Kidney (tissue), 14 donors: ENCODE results near the gene PPP1R14D. TPM values are rescaled to one million over a fixed set of nuclear protein-coding genes. Genes with fewer than 3 reads are reported as not detected.

Experiments used
- DNase-seq, 5 donors: peaks; one replicate each; pipeline ENCODE4 v3.0.0-alpha.2; 2013 to 2020
- FAIRE-seq: peaks from 2 replicates; lab custom pipeline; 2012; peaks lifted over from hg19 to GRCh38; lab: Jason Lieb, UNC
- H3K27ac ChIP-seq, 2 donors: one replicate each; pipeline ENCODE4 v1.7.0; 2013; ENCODE audit warnings: low read depth in 2 of 2, low read length in 2 of 2, inconsistent platforms in 1 of 2
- H3K27me3 ChIP-seq: one replicate; pipeline ENCODE4 v1.7.1; 2013; ENCODE audit warnings: low read length, inconsistent platforms; ENCODE audit not compliant: control insufficient read depth, insufficient read depth
- H3K36me3 ChIP-seq, 3 donors: one replicate each; pipeline versions ENCODE4 v1.7.0 to v1.7.1; 2013; ENCODE audit warnings: low read length in 3 of 3, control low read depth in 1 of 3, inconsistent platforms in 1 of 3; ENCODE audit not compliant: insufficient read depth in 3 of 3, control insufficient read depth in 2 of 3
- H3K4me1 ChIP-seq, 3 donors: one replicate each; pipeline versions ENCODE4 v1.7.0 to v1.7.1; 2013; ENCODE audit warnings: low read length in 3 of 3, inconsistent platforms in 1 of 3, low read depth in 1 of 3; ENCODE audit not compliant: control insufficient read depth in 2 of 3, insufficient read depth in 2 of 3
- H3K4me3 ChIP-seq, 3 donors: one replicate each; pipeline versions ENCODE4 v1.7.0 to v1.8.1; 2013; ENCODE audit warnings: low read length in 3 of 3, control low read depth in 1 of 3, inconsistent platforms in 1 of 3
- H3K9ac ChIP-seq, 3 donors: one replicate each; pipeline versions ENCODE4 v1.7.0 to v1.7.1; 2013; ENCODE audit warnings: low read length in 3 of 3, control low read depth in 1 of 3, inconsistent platforms in 1 of 3
- H3K9me3 ChIP-seq, 3 donors: one replicate each; pipeline versions ENCODE4 v1.7.0 to v1.7.1; 2013; ENCODE audit warnings: low read length in 3 of 3, control low read depth in 1 of 3, inconsistent platforms in 1 of 3; ENCODE audit not compliant: control insufficient read depth in 2 of 3, insufficient read depth in 1 of 3
- intact Hi-C: fragments of 100-400 bp; cut with DNase I; formaldehyde crosslinking; loops from one replicate; pipeline ENCODE4 v1.11.1; 2022
- polyA plus RNA-seq: library from polyadenylated mRNA; stranded (reverse); fragments of 350-450 nt; fragmentation: Illumina TruSeq; extraction: RNeasy Lipid Tissue Mini Kit (QIAGEN cat#74804); gene quantifications from one replicate; pipeline ENCODE4 v1.2.3, GENCODE V29; 2014; ENCODE audit warnings: low read depth, low replicate concordance; ENCODE audit not compliant: insufficient read depth
- total RNA-seq: library from RNA; stranded (reverse); fragmentation: NEBNext Ultra II Directional; extraction: Animal tissue kit (Norgen Biotek cat#: 25700); gene quantifications from one replicate; pipeline ENCODE4 v1.2.1, GENCODE V29; 2021
- TF ChIP-seq, protein P1 (sequence below): IDR thresholded peaks from 3 replicates; pipeline ENCODE4 v1.5.1; 2012; ENCODE audit warnings: mild to moderate bottlenecking, moderate library complexity, borderline replicate concordance; ENCODE audit not compliant: insufficient read depth; ENCODE audit errors: extremely low read depth
- donor health status: control.
- donor health status: control.
- donor health status: control.
- donor health status: control.
- donor health status: control.
- donor health status: DM: yes; HTN: yes; CAD: no.
- donor health status: Normal renal cell carcinoma (clear cell type).

Gene PPP1R14D
- total and polyA plus RNA-seq, 2 donors from 2014 or later, result 4.0 TPM; not detected in 1

DNA sequence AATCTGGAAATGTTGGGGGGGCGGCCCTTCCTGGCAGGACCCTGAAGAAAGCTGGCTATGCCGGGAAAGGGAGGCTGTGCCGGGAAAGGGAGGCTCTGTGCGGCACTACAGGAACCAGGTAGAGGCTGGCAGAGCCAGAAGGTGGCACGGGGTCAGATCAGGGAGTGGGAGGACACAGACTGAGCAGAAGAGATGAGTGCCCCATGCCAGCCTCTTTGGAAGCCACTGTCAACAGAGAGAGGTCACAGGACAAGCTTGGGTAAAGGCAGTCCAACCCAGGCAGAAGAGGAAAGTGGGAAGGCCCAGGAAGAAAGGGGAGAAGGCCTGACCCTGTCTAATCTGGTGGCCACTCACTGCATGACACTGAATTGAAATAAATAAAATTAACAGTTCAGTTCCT lies 57.3 kb downstream of the PPP1R14D start:
- TF ChIP-seq, protein P1, sequence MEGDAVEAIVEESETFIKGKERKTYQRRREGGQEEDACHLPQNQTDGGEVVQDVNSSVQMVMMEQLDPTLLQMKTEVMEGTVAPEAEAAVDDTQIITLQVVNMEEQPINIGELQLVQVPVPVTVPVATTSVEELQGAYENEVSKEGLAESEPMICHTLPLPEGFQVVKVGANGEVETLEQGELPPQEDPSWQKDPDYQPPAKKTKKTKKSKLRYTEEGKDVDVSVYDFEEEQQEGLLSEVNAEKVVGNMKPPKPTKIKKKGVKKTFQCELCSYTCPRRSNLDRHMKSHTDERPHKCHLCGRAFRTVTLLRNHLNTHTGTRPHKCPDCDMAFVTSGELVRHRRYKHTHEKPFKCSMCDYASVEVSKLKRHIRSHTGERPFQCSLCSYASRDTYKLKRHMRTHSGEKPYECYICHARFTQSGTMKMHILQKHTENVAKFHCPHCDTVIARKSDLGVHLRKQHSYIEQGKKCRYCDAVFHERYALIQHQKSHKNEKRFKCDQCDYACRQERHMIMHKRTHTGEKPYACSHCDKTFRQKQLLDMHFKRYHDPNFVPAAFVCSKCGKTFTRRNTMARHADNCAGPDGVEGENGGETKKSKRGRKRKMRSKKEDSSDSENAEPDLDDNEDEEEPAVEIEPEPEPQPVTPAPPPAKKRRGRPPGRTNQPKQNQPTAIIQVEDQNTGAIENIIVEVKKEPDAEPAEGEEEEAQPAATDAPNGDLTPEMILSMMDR, result no peak
- H3K27ac ChIP-seq, result no peak overlapping the region
- no peak overlapping the region for H3K4me3 ChIP-seq
- intact Hi-C loops, result no loop called here
- no peak for DNase-seq
- no peaks in the 10 kb centered on the region for H3K27me3 ChIP-seq
- peaks cover 0 to 4% (median 4%) of the 10 kb centered on the region in 3 donors for H3K4me1 ChIP-seq
- peaks cover 0 to 32% (median 16%) of the 10 kb centered on the region in 3 donors for H3K36me3 ChIP-seq
- FAIRE-seq, result no peak
- H3K9me3 ChIP-seq, result no peaks in the 10 kb centered on the region
- no peak overlapping the region for H3K9ac ChIP-seq

DNA sequence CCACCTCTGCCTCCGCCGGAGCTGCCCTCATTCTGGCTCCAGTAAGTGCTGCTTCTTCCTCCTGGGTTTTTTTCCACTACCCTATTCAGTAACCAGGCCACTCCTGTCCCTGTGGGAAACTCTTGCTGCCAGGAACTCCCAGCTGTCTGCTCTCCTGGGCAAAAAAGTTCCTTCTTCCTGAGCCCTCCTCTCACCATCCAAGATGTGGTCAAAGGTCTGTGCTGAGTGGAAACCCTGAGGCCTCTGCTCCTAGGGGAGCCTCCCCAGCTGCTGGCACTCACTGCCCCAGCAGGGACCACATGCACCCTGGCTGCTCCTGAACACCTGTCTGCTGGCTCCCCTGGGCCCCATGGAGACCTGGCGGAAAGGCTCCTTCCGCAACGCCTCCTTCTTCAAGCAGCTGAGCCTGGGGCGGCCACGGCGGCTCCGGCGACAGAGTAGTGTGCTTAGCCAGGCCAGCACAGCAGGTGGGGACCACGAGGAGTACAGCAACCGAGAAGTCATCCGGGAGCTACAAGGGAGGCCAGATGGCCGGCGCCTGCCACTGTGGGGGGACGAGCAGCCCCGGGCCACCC lies 58.3 kb downstream of the PPP1R14D start:
- Histone ChIP-seq H3K27me3 (no peaks in the 10 kb centered on the region), H3K9ac (peak overlapping the region in 1 of 3 donors; percentile 19), H3K9me3 (no peaks in the 10 kb centered on the region), H3K4me1 (peaks cover 4 to 7% (median 4%) of the 10 kb centered on the region in 3 donors), H3K36me3 (peaks cover 0 to 22% (median 16%) of the 10 kb centered on the region in 3 donors), H3K27ac (peak overlapping the region in 1 of 2 donors; percentile 32), H3K4me3 (no peak overlapping the region)
- DNase-seq (peak; percentile 31 to 74 (median 46)), FAIRE-seq (no peak)
- intact Hi-C loops, result no loop called here
- TF ChIP-seq, protein P1, result no peak

DNA sequence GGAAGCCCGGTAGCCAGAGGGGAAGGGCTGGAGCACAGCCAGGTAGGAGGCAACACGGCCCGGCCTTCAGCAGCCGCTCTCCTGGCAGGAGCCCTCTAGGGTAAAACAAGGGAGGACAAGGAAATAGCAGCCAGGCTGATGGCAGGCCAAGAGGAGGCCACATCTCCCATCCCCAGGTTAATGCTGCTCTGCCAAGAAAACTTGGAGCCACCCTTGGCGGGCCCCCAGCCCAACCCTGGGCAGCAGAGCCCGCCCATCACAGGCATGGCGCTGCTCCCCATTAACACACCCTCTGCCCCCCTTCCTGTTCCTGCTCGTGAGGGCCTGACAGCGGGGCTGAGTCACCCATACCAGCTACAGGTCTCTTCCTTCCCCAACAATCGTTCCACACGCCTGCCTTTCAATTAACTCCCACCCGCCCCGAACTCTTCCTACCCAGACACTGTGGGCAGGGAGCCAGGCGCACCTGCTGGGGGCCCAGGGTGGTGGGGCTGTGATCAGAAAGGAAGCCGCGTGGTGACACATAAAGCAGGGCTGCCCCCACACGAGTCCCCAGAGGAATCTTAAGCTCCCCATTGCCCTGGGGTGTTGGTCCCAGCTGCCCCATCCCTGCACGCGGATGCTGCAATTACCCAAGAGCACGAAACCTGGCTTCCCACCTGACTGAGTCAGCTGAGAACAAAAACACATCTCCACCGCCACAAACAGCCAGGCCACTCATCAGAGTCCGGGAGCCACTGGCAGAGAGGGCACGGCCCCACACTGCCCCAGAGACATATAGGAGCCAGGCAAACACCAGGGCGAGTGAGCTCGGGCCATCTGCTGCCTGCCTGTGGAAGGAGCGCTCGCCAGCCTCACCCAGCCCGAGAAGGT lies 59.0 kb downstream of the PPP1R14D start, which contains the start of gene C15orf62:
C15orf62 (plus strand) TSS at position 707 of the 873 bp plus-strand sequence. CDS start 516 bp downstream, outside the sequence.
- H3K27me3 ChIP-seq, result no peaks in the 10 kb centered on the region
- DNase-seq, result peak; percentile 82 to 94 (median 90)
- peaks cover 4 to 10% (median 7%) of the 10 kb centered on the region in 3 donors for H3K4me1 ChIP-seq
- peaks cover 0 to 15% (median 9%) of the 10 kb centered on the region in 3 donors for H3K36me3 ChIP-seq
- no peak within 1 kb of the TSS for H3K4me3 ChIP-seq
- no peaks in the 10 kb centered on the region for H3K9me3 ChIP-seq
- FAIRE-seq, result no peak
- intact Hi-C loops, result no loop called here
- H3K27ac ChIP-seq, result peak within 1 kb of the TSS in 1 of 2 donors; percentile 32
- peak within 1 kb of the TSS in 1 of 3 donors; percentile 19 for H3K9ac ChIP-seq
- TF ChIP-seq, protein P1, result no peak
